HG03159 (cell line): Measurements from ENCODE around the gene MED12L.
A peak's percentile ranks its signal among the peaks of the same experiment; 100 is the strongest.
"Not testable (repeated sequence)": the region's sequence is repeated elsewhere in the genome, so short reads cannot be mapped to it uniquely, and the experiment has no call there.

Experiments used
- ATAC-seq: cut with Tn5 transposase; IDR thresholded peaks from one replicate; pipeline ENCODE4 v1.9.1; 2021; ENCODE audit warnings: mild to moderate bottlenecking, moderate library complexity; ENCODE audit not compliant: unreplicated experiment

The MED12L gene

GRCh38 chr3:151362751-151363174, 277.3 kb downstream of the MED12L start:
- no peak for ATAC-seq

GRCh38 chr3:151366993-151367392, 281.5 kb downstream of the MED12L start:
- ATAC-seq: no peak

- no peak for ATAC-seq
Measured at GRCh38 chr3:151367448-151367847, 282.0 kb downstream of the MED12L start.

- no peak for ATAC-seq
Measured at GRCh38 chr3:151371526-151371925, 286.1 kb downstream of the MED12L start.

GRCh38 chr3:151372063-151372820, 286.8 kb downstream of the MED12L start:
- no peak for ATAC-seq

- peak; percentile 51 for ATAC-seq
Measured at GRCh38 chr3:151377768-151378385, 292.4 kb downstream of the MED12L start.

- ATAC-seq: peak; percentile 37
Measured at GRCh38 chr3:151379083-151379734, 293.7 kb downstream of the MED12L start.

GRCh38 chr3:151382671-151383070, 297.2 kb downstream of the MED12L start:
- ATAC-seq: peak; percentile 32

GRCh38 chr3:151383111-151383510, 297.6 kb downstream of the MED12L start:
- no peak for ATAC-seq

- peak; percentile 55 for ATAC-seq
Measured at GRCh38 chr3:151383956-151384355, 298.5 kb downstream of the MED12L start.

GRCh38 chr3:151384741-151385174, 299.3 kb downstream of the MED12L start, which contains the start of gene P2RY12:
Gene P2RY12 (minus strand): TSS chr3:151384753. CDS start chr3:151338845, 45,908 bp downstream.
- peak; percentile 42 for ATAC-seq

GRCh38 chr3:151386056-151386455, 300.6 kb downstream of the MED12L start:
- ATAC-seq: no peak

- ATAC-seq: no peak
Measured at GRCh38 chr3:151387432-151387831, 302.0 kb downstream of the MED12L start.

- no peak for ATAC-seq
Measured at GRCh38 chr3:151387842-151388241, 302.4 kb downstream of the MED12L start.

GRCh38 chr3:151391720-151392119, 306.3 kb downstream of the MED12L start:
- no peak for ATAC-seq

GRCh38 chr3:151392191-151392590, 306.7 kb downstream of the MED12L start:
- ATAC-seq: not testable (repeated sequence)

- ATAC-seq: no peak
Measured at GRCh38 chr3:151393146-151393830, 307.8 kb downstream of the MED12L start.

GRCh38 chr3:151393941-151394340, 308.5 kb downstream of the MED12L start:
- no peak for ATAC-seq

- no peak for ATAC-seq
Measured at GRCh38 chr3:151394611-151395010, 309.1 kb downstream of the MED12L start.

- no peak for ATAC-seq
Measured at GRCh38 chr3:151395806-151396205, 310.3 kb downstream of the MED12L start.

- ATAC-seq: no peak
Measured at GRCh38 chr3:151398895-151399294, 313.4 kb downstream of the MED12L start.
